Keratinocyte (primary cell): ENCODE results near the gene ASCL2.

Experiments
- CTCF ChIP-seq, 3 experiments: IDR thresholded peaks in 1 of 3; conservative IDR thresholded peaks in 1 of 3; optimal IDR thresholded peaks in 1 of 3; 2 replicates in 2 of 3; 3 replicates in 1 of 3; pipeline versions ENCODE3 to v1.5.1; 2011; ENCODE audit warnings: low read length in 3 of 3, mild to moderate bottlenecking in 3 of 3, moderate library complexity in 2 of 3, control low read depth in 1 of 3, inconsistent platforms in 1 of 3; ENCODE audit not compliant: insufficient read depth in 2 of 3; ENCODE audit errors: extremely low read depth in 1 of 3
- EZH2 ChIP-seq: IDR thresholded peaks from one replicate; pipeline ENCODE4 v1.6.1; 2012; ENCODE audit warnings: inconsistent platforms, mild to moderate bottlenecking, low read length, moderate library complexity

DNA sequence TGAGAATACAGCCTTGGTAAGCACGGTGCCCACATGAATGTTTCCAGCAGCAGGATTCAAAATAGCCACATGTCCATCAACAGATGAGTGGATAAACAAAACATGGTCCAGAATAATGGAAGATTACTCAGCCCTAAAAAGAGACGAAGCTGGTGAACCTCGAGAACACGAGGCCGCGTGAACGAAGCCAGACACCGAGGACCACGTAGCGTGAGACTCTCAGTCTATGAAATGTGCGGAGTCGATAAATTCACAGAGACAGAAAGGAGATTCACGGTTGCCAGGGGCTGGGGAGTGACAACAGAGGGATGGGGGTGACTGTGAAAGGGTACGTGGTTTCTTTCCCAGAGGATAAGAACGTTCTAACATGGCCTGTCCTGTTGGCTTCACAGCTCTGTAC, 2.9 kb upstream of the ASCL2 start:
- TF ChIP-seq EZH2 (no peak), CTCF (optimal IDR thresholded peaks at IDR 0.05 in 1 of 3, IDR thresholded peaks at IDR 0.05 in 1 of 3, conservative IDR thresholded peaks at IDR 0.05 in 1 of 3; ENCODE audit: extremely low read depth in 1 of 3, insufficient read depth in 2 of 3, low read length in 3 of 3) (no peak)
